Activated CD8-positive, alpha-beta memory T cell treated with anti-CD3 and anti-CD28 coated beads, Interleukin-2, amount 50 U/mL, for 1 hour (primary cell): ENCODE results near the gene TASL.
"Not testable (repeated sequence)": the region's sequence is repeated elsewhere in the genome, so short reads cannot be mapped to it uniquely, and the experiment has no call there.

Source experiments
- DNase-seq: peaks from one replicate; pipeline ENCODE4 v3.0.0-alpha.2; 2020; ENCODE audit errors: extremely low read depth

Gene TASL

DNA sequence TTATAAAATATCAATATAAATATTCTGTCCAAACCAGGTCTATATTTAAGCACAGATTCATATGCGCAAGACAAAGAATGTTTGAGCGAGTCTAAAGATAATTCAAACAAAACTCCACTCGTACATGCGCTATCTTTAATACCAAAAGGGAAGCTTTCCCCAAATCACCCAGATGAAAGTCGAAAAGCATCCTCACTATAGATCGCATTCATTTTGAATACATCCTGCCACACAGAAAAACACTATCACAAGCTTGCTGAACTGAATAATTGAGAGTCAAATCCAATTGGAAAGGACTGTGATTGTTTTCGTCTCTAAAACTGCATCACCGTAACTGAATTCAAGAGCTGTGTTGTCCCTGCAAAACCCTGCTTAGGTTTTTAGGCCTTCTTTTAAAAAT, 685 bp downstream of the TASL start:
- no peak for DNase-seq

DNA sequence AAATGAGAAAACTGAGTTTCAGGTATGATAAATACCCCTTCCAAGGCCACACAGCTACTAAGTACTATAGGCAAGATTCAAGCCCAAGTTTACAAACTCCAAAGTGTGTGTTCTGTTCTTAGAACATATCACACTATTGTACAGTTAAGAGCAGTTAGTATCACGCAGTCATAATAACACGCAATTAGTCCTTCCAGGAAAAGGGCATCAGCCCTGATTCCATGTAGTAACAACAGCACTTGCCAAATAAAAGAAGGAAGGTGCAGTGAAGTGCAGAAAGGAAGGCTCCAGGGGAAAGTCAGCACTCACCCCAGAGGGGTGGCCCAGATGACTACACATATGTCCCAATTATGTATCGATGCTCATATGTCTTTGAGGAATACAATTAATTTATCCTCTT, 4.4 kb downstream of the TASL start:
- DNase-seq = no peak

DNA sequence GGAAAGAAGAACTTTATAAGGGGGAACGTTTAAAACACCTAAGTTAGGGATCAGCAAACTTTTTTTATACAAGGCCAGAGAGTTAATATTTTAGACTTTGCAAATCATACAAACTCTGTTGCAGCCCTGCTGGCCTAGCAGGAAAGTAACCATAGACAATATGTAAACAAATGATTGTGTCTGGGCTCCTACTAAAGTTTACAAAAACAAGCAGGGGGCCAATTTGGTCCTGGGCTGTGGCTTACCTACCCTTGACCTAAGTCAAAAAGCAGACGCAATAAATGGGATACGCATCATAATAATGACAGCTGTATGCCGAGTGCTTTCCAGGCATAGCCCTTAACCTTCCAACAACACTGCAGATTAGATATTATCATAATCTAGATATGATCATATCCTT, 4.9 kb downstream of the TASL start:
- no peak for DNase-seq

DNA sequence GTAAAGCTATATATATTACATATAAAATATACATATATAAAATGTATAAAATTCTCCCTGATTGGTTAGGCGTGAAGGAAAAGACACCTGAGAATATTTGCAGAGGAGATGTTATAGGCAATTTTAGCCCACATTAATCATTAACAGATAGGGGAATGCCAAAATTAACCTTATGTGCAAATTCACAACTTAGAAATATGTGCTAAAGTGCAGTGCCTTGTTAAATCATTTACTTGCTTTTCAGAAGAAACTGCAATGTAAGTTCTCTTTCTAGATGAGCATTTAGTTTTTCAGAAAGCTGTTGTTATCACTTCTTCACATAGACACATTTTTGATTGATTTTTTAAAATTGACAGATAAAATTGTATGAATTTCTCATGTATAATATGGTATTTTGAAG, 5.6 kb downstream of the TASL start:
- DNase-seq = no peak

DNA sequence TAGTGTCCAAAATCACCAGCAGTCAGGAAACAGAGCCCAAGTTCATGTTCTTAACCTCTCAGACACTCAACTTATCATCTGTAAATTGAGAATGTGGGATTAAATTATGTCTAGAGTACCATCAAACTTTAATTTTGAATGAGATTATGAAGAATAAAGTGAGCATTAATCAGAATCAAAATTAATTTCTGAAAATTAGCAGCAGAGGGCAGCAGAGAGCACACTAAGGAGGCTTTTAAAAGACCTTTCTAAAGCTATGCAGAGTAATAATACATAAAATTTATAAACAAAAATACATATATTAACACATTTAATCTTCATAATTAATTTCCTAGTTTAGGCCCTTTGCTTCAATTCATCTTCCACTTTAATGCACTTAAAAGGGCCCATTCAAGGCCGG, 7.1 kb downstream of the TASL start:
- DNase-seq = no peak

DNA sequence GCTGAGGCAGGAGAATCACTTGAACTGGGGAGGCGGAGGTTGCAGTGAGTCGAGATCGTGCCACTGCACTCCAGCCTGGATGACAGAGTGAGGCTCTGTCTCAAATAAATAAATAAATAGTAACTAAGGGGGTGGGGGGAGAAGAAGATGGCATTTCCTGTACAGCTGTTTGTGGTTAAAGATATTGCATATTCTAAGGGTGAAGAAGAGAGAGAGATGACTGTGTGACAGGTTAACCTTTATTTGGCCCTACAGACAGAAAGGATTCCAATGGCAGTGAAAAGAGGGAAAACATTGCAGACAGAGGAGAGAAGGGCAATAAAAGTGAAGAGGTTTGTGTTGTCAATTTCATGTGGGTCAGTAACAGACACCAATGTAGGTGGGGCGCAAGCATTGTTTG, 9.4 kb downstream of the TASL start:
- DNase-seq = no peak

DNA sequence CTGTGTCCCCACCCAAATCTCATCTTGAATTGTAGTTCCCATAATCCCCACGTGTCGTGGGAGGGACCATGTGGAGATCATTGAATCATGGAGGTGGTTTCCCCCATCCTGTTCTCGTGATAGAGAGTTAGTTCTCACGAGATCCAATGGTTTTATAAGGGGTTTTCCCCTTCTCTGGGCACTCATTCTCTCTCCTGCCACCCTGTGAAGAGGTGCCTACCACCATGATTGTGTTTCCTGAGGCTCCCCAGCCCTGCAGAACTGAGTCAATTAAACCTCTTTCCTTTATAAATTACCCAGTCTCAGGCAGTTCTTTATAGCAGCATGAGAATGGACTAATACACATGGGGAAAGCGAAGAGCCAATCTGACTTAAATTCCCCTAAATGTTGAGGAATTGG, 14.5 kb downstream of the TASL start:
- DNase-seq = not testable (repeated sequence)

DNA sequence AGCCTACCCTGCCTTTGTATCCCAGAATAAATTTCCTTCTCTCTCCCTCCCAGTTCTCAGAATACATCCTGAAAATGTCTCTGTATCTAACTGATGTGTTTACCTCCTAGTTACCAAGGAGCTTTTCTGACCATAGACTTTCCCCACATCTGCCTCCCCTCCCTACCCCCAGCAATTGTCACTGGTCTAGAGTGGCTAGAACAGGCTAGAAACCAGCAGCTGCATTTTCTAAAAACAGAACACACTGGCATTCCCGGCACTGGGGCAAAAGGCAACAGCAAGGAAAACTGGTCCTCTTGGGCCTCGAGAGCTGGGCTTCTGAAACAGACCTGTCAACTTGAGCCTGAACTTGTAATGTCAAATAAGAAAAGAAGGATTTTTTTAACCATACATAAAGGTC, 16.4 kb downstream of the TASL start:
- DNase-seq = no peak

DNA sequence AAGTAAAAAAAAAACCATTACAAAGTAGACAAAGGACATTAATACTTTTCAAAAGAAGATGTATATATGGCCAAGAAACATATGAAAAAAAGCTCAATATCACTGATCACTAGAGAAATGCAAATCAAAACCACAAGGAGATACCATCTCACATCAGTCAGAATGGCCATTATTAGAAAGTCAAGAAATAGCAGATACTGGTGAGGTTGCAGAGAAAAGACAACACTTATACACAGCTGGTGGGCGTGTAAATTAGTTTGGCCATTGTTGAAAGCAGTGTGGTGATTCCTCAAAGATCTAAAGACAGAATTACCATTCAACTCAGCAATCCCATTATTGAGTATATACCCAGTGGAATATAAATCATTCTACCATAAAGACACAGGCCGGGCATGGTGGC, 39.3 kb downstream of the TASL start:
- no peak for DNase-seq

DNA sequence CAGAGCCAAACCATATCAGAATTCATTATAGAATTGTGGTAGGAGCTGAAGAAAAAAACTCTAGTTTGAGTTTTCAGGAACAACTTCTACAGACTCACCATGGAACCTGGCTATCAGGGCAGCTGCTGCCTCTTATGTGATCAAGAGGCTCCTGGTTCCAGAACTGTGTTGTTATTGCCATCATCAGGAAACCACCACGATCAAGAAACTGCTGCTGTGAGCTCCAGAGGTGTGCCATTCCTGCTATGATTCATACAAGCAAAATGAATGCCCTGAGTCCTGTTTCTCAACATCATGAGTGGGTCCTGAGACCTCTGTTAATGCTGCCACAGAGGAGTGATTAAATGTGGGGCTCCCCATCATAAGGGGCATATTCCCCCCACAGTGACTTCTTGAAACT, 43.7 kb downstream of the TASL start:
- no peak for DNase-seq

DNA sequence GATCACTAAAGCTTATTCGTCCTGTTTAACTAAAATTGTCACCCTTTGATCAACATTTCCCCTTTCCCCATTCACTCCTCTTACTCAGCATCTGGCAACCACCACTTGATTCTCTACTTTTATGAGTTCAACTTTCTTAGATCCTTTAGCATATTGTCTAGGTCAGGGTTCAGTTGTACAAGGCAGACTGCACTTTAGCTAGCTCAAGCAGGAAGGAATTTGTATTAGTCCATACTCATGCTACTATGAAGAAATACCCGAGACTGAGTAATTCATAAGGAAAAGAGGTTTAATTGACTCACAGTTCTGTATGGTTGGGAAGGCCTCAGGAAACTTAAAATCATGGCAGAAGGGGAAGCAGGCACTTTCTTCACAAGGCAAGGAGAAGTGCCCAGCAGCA, 44.3 kb downstream of the TASL start:
- DNase-seq = no peak

DNA sequence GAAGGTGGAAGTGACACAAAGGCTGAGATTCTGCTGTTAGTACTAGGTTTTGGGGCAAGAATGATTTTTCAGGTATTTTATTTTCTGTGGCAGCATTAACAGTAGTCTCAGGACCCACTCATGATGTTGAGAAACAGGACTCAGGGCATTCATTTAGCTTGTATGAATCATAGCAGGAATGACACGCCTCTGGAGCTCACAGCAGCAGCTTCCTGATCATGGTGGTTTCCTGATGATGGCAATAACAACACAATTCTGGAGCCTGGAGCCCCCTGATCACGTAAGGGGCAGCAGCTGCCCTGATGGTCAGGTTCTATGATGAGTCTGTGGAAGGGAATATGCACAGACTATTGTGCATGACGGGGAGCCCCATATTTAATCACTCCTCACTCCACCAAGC, 47.0 kb downstream of the TASL start:
- no peak for DNase-seq

DNA sequence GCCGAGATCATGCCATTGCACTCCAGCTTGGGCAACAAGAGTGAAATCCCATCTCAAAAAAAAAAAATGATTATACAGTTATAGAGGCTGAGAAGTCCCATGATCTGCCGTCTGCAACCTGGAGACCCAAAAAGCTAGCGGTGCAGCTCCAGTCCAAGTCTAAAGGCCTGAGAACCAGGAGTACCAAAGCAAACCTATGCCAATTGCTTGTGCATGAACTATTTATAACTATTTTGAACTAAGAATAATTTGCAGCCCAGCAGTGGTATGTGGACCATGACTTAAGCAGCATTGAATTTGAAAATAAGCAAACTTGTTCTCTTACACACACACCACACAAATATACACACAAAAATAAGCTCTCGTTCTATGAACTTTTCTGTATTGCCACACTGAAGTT, 51.8 kb downstream of the TASL start:
- no peak for DNase-seq

DNA sequence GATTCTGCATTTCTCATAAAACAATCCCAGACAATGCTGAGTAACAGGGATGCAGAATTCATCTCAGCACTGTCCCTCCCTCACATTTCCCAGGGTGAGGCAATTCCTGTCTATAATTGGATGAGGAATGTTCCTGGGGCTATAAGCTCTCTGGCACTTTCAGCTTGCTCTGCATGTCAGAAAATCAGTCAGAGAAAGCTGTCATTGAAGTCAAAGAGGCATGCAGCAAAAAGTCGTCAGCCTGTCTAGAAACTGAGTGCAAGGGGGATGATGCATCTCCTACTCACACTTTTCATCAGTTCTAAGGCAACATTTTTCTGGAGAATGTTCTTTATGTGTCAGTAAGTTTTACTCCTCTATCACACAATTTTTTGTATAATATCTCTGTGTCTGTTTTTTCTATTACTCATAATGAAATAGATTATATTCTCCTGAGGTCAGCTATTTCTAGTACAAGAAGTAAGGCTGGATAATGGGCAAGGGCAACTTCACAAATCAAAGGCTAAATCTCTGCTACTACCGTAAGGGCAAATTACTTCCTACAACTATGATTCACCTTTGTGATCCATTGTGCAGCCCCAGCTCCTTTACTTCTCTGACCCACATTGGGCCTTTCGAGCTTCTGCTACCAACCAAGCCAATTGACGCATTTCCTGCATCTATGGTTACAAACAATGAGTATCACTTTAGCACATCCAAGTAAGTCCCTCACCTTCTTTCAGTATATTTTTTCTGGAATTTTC, 56.0 kb downstream of the TASL start:
- DNase-seq = no peak

DNA sequence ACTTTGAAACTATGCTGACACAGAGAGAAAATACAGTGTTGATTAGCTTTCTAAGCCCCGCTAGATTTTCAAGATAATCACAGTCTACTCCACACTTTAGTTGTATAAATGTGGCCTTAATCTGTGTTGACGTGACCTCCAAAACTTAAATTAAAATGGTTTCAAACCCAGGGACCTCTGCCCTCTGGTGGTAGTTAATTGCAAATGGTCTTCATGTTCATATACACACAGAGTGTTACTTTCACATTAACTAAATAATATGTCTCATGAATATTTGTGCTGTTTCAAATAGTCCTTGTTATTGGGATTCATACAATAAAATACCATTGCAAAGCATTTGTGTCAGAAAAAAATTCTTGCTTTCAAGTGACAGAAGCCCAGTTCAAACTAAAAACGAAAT, 64.3 kb downstream of the TASL start:
- DNase-seq = no peak
